Osteoblast (primary cell): Measurements from ENCODE around the gene UBASH3A. TPM values are rescaled to one million over a fixed set of nuclear protein-coding genes. Genes with fewer than 3 reads are reported as not detected.

Source experiments
- DNase-seq: peaks from one replicate; pipeline ENCODE4 v3.0.0; 2011; ENCODE audit warnings: low spot score, mixed read lengths; ENCODE audit not compliant: insufficient read length; ENCODE audit errors: missing footprints
- H2AFZ ChIP-seq: 2 replicates; pipeline ENCODE4 v1.6.0; 2011; ENCODE audit warnings: mild to moderate bottlenecking, low read length
- H3K27ac ChIP-seq: 2 replicates; pipeline ENCODE4 v1.5.1; 2011; ENCODE audit warnings: mild to moderate bottlenecking, low read depth, low read length, moderate library complexity
- H3K27me3 ChIP-seq: 2 replicates; pipeline ENCODE4 v1.6.0; 2012; ENCODE audit warnings: mild to moderate bottlenecking, control low read depth, inconsistent platforms, low read length, moderate library complexity; ENCODE audit not compliant: insufficient read depth
- H3K36me3 ChIP-seq: 2 replicates; pipeline ENCODE4 v1.5.1; 2011; ENCODE audit warnings: mild to moderate bottlenecking, low read length, control low read depth, moderate library complexity; ENCODE audit not compliant: insufficient read depth
- H3K4me1 ChIP-seq: 2 replicates; pipeline ENCODE4 v1.5.1; 2011; ENCODE audit warnings: mild to moderate bottlenecking, low read length, control low read depth, moderate library complexity; ENCODE audit not compliant: insufficient read depth
- H3K4me2 ChIP-seq: 2 replicates; pipeline ENCODE4 v1.6.0; 2011; ENCODE audit warnings: mild to moderate bottlenecking, low read length; ENCODE audit not compliant: insufficient read depth
- H3K4me3 ChIP-seq: fragments of 200-600 bp; sonication (generic); 3 replicates; pipeline ENCODE4 v1.5.1; 2012; ENCODE audit warnings: mild to moderate bottlenecking, low read length, inconsistent platforms; ENCODE audit not compliant: insufficient read depth
- H3K79me2 ChIP-seq: 2 replicates; pipeline ENCODE4 v1.6.0; 2012; ENCODE audit warnings: mild to moderate bottlenecking, low read length, control low read depth, inconsistent platforms; ENCODE audit not compliant: insufficient read depth
- H3K9me3 ChIP-seq: 2 replicates; pipeline ENCODE4 v1.5.1; 2011; ENCODE audit warnings: low read depth, low read length, control low read depth
- H4K20me1 ChIP-seq: 2 replicates; pipeline ENCODE4 v1.6.0; 2012; ENCODE audit warnings: mild to moderate bottlenecking, low read length, control low read depth; ENCODE audit not compliant: insufficient read depth
- total RNA-seq: library from RNA; depleted of rRNA; stranded (reverse); fragments of >200 nt; gene quantifications from 2 replicates; pipeline ENCODE4 v1.2.3, GENCODE V29; 2012
- TF ChIP-seq, protein P1 (sequence below): IDR thresholded peaks from 2 replicates; pipeline ENCODE4 v1.5.1; 2011; ENCODE audit warnings: mild to moderate bottlenecking, low read depth, low read length, moderate library complexity; ENCODE audit errors: extremely low read depth

Gene UBASH3A
- total RNA-seq, 1 donor: not detected

DNA sequence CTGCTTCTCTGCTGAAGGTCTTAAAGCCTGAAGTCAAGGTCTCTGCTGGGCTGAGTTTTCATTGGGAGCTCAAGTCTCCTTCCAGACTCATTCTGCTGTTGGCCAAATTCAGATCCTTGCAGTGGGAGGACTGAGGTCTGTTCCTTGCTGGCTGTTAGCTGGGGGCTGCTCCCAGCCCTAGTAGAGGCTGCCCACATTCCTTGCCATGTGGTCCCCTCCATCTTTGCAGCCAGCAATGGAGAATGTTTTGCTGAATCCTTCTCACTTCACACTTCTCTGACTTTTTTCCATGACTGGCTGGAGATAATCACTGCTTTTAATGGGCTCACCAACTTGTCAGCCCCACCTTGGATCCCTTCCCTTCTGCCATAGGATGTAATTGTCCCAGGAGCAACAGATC, 33.2 kb downstream of the UBASH3A start:
- TF ChIP-seq, protein P1, sequence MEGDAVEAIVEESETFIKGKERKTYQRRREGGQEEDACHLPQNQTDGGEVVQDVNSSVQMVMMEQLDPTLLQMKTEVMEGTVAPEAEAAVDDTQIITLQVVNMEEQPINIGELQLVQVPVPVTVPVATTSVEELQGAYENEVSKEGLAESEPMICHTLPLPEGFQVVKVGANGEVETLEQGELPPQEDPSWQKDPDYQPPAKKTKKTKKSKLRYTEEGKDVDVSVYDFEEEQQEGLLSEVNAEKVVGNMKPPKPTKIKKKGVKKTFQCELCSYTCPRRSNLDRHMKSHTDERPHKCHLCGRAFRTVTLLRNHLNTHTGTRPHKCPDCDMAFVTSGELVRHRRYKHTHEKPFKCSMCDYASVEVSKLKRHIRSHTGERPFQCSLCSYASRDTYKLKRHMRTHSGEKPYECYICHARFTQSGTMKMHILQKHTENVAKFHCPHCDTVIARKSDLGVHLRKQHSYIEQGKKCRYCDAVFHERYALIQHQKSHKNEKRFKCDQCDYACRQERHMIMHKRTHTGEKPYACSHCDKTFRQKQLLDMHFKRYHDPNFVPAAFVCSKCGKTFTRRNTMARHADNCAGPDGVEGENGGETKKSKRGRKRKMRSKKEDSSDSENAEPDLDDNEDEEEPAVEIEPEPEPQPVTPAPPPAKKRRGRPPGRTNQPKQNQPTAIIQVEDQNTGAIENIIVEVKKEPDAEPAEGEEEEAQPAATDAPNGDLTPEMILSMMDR: no peak
- no peak for DNase-seq
- Histone ChIP-seq H4K20me1 (no peaks in the 10 kb centered on the region), H3K9me3 (no peaks in the 10 kb centered on the region), H3K27me3 (no peaks in the 10 kb centered on the region), H3K79me2 (no peaks in the 10 kb centered on the region), H3K4me1 (no peaks in the 10 kb centered on the region), H3K4me2 (no peak overlapping the region), H3K4me3 (no peak overlapping the region), H3K36me3 (no peaks in the 10 kb centered on the region), H2AFZ (no peak overlapping the region), H3K27ac (no peak overlapping the region)

DNA sequence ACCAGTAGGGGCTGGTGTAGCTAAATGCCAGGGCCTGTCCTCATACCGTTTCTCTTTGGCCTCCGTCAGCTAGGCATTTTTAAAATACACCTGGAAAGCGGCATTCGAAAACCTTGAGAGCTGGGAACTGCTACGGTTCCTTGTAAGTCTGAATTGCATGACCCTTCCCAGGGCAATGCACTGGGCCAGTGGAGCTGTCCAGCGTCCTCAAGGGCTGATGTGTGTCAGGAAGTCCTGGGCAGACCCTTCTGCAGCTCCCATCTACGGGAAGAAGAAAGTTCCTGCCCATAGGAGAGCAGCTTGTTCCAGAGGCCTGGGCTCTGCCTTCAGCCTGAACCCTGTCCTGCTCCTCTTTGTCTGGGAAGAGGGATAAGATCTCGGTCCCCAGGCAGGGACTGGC, 34.1 kb downstream of the UBASH3A start:
- Histone ChIP-seq H3K4me3 (no peak overlapping the region), H2AFZ (no peak overlapping the region), H3K36me3 (no peaks in the 10 kb centered on the region), H3K9me3 (no peaks in the 10 kb centered on the region), H4K20me1 (no peaks in the 10 kb centered on the region), H3K27me3 (no peaks in the 10 kb centered on the region), H3K27ac (no peak overlapping the region), H3K4me2 (no peak overlapping the region), H3K79me2 (no peaks in the 10 kb centered on the region), H3K4me1 (no peaks in the 10 kb centered on the region)
- TF ChIP-seq, protein P1: no peak
- no peak for DNase-seq

DNA sequence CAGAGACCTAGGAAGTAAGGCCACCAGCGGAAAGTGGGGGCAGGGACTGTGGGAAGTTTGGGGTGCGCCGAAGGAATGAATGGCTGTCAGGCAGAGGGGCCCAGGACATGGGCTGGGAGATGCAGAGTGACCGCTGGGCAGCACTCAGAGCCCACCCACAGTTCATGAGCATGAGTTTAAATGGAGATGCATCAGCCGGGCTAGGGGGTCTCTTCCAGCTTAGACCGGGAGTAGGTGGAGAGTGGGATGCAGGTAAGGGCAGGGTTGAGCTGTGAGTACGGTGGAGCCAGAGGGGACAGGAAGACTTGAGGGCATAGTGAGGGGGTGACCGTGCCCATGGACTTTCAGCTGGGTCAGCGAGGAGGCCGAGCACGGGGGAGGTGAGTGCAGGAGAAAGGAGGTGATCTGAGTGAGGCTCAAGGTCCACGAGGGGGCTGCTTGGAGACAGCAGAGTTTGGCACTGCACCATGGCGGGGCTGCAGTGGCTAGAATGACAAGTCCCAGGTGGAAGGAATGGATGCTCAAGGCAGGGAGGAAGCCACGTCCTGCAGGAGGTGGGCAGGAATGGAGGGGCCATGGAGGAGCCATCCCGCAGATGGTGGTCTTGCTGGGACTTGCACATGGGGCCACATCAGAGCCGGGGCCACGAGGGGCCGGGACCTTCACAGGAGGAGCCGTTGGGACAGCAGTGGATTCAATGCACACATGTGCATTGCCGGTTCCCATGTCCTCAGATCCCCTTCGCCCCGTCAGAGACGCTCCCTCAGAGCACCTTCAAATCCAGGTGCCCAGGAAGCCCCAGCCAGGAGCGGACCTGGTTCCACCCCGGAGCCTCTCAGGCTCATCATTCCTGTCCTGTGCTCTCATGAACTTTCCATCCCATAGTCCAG, 34.9 kb downstream of the UBASH3A start:
- H3K27me3 ChIP-seq: no peaks in the 10 kb centered on the region
- H2AFZ ChIP-seq: no peak overlapping the region
- H3K4me3 ChIP-seq: no peak overlapping the region
- no peaks in the 10 kb centered on the region for H3K79me2 ChIP-seq
- TF ChIP-seq, protein P1: no peak
- no peak overlapping the region for H3K4me2 ChIP-seq
- no peaks in the 10 kb centered on the region for H3K4me1 ChIP-seq
- H3K9me3 ChIP-seq: no peaks in the 10 kb centered on the region
- no peaks in the 10 kb centered on the region for H3K36me3 ChIP-seq
- H4K20me1 ChIP-seq: no peaks in the 10 kb centered on the region
- DNase-seq: no peak
- no peak overlapping the region for H3K27ac ChIP-seq

GRCh38 chr21:42439284-42440186, 35.8 kb downstream of the UBASH3A start:
- Histone ChIP-seq H3K27ac (no peak overlapping the region), H3K4me2 (no peak overlapping the region), H4K20me1 (no peaks in the 10 kb centered on the region), H3K4me3 (no peak overlapping the region), H2AFZ (no peak overlapping the region), H3K79me2 (no peaks in the 10 kb centered on the region), H3K27me3 (no peaks in the 10 kb centered on the region), H3K9me3 (no peaks in the 10 kb centered on the region), H3K36me3 (no peaks in the 10 kb centered on the region), H3K4me1 (no peaks in the 10 kb centered on the region)
- no peak for DNase-seq
- TF ChIP-seq, protein P1: no peak
